ENCODE results near the gene SIRT1.

The SIRT1 gene

GRCh38 chr10:67912331-67912946, 28.0 kb downstream of the SIRT1 start:
- H3K4me2 ChIP-seq: no peak overlapping the region
- H3K36me3 ChIP-seq: peaks cover 93 to 97% (median 96%) of the 10 kb centered on the region in 11 experiments
- H3K27me3 ChIP-seq: no peaks in the 10 kb centered on the region
- H3K27ac ChIP-seq: no peak overlapping the region
- H3K9ac ChIP-seq: 0 out of 22 replicates have a peak overlapping the region, but pooled peaks of 1 of the 11 experiments have one; percentile 7
- TF ChIP-seq Cebpa-rat (IDR thresholded peaks at IDR 0.05): no peak
- H3K4me3 ChIP-seq: no peak overlapping the region
- peaks cover 8 to 72% (median 37%) of the 10 kb centered on the region in 11 experiments; a peak in 14 of 22 replicates for H4K20me1 ChIP-seq
- H3K4me1 ChIP-seq: peaks cover 0 to 6% (median 0%) of the 10 kb centered on the region in 10 experiments; a peak in 2 of 20 replicates
- H3K9me3 ChIP-seq (replicated peaks in 1 of 11): no peaks in the 10 kb centered on the region

- Histone ChIP-seq H3K4me3 (no peak overlapping the region), H3K4me1 (peaks cover 0 to 6% (median 0%) of the 10 kb centered on the region in 10 experiments; a peak in 2 of 20 replicates), H3K4me2 (no peak overlapping the region), H4K20me1 (peaks cover 8 to 85% (median 37%) of the 10 kb centered on the region in 11 experiments; a peak in 17 of 22 replicates), H3K27me3 (no peaks in the 10 kb centered on the region), H3K27ac (no peak overlapping the region), H3K9ac (no peak overlapping the region), H3K9me3 (replicated peaks in 1 of 11) (no peaks in the 10 kb centered on the region), H3K36me3 (peaks cover 85 to 95% (median 93%) of the 10 kb centered on the region in 11 experiments)
- TF ChIP-seq Cebpa-rat (IDR thresholded peaks at IDR 0.05): no peak
Observed at GRCh38 chr10:67914777-67915340, 30.4 kb downstream of the SIRT1 start.

GRCh38 chr10:67917169-67917568, 32.7 kb downstream of the SIRT1 start:
- Histone ChIP-seq H3K9me3 (replicated peaks in 1 of 11) (no peaks in the 10 kb centered on the region), H3K27me3 (no peaks in the 10 kb centered on the region), H3K4me3 (no peak overlapping the region), H3K4me2 (no peak overlapping the region), H3K9ac (no peak overlapping the region), H3K4me1 (peaks cover 0 to 1% (median 0%) of the 10 kb centered on the region in 10 experiments; a peak in 2 of 20 replicates), H3K27ac (no peak overlapping the region), H4K20me1 (peaks cover 8 to 66% (median 38%) of the 10 kb centered on the region in 11 experiments; a peak in 17 of 22 replicates), H3K36me3 (peaks cover 66 to 98% (median 85%) of the 10 kb centered on the region in 11 experiments)
- TF ChIP-seq Cebpa-rat (IDR thresholded peaks at IDR 0.05): no peak

GRCh38 chr10:67917679-67918078, 33.2 kb downstream of the SIRT1 start:
- TF ChIP-seq Cebpa-rat (IDR thresholded peaks at IDR 0.05): no peak
- H3K9ac ChIP-seq: no peak overlapping the region
- H3K4me2 ChIP-seq: no peak overlapping the region
- H4K20me1 ChIP-seq: peaks cover 8 to 63% (median 34%) of the 10 kb centered on the region in 11 experiments; a peak in 17 of 22 replicates
- H3K27ac ChIP-seq: no peak overlapping the region
- H3K9me3 ChIP-seq (replicated peaks in 1 of 11): no peaks in the 10 kb centered on the region
- no peaks in the 10 kb centered on the region for H3K27me3 ChIP-seq
- peaks cover 61 to 98% (median 83%) of the 10 kb centered on the region in 11 experiments for H3K36me3 ChIP-seq
- no peak overlapping the region for H3K4me3 ChIP-seq
- no peaks in the 10 kb centered on the region for H3K4me1 ChIP-seq

- H3K4me1 ChIP-seq: no peaks in the 10 kb centered on the region
- no peak overlapping the region for H3K4me3 ChIP-seq
- no peaks in the 10 kb centered on the region for H3K9me3 ChIP-seq (replicated peaks in 1 of 11)
- TF ChIP-seq Cebpa-rat (IDR thresholded peaks at IDR 0.05): no peak
- H3K9ac ChIP-seq: no peak overlapping the region
- peaks cover 54 to 98% (median 79%) of the 10 kb centered on the region in 11 experiments for H3K36me3 ChIP-seq
- no peaks in the 10 kb centered on the region for H3K27me3 ChIP-seq
- H3K4me2 ChIP-seq: no peak overlapping the region
- H4K20me1 ChIP-seq: peaks cover 0 to 29% (median 11%) of the 10 kb centered on the region in 11 experiments; a peak in 13 of 22 replicates
- H3K27ac ChIP-seq: no peak overlapping the region
Observed at GRCh38 chr10:67921065-67921464, 36.6 kb downstream of the SIRT1 start.

- H3K9ac ChIP-seq: no peak overlapping the region
- no peaks in the 10 kb centered on the region for H3K27me3 ChIP-seq
- no peak overlapping the region for H3K4me2 ChIP-seq
- no peak overlapping the region for H3K27ac ChIP-seq
- H3K36me3 ChIP-seq: peaks cover 49 to 100% (median 79%) of the 10 kb centered on the region in 11 experiments
- no peak overlapping the region for H3K4me3 ChIP-seq
- H3K4me1 ChIP-seq: no peaks in the 10 kb centered on the region
- no peaks in the 10 kb centered on the region for H3K9me3 ChIP-seq (replicated peaks in 1 of 11)
- peaks cover 0 to 14% (median 0%) of the 10 kb centered on the region in 11 experiments; a peak in 8 of 22 replicates for H4K20me1 ChIP-seq
- no peak for TF ChIP-seq Cebpa-rat (IDR thresholded peaks at IDR 0.05)
Observed at GRCh38 chr10:67923551-67923950, 39.1 kb downstream of the SIRT1 start.

GRCh38 chr10:67924136-67924535, 39.7 kb downstream of the SIRT1 start:
- TF ChIP-seq Cebpa-rat (IDR thresholded peaks at IDR 0.05): no peak
- no peak overlapping the region for H3K4me2 ChIP-seq

GRCh38 chr10:67925449-67926005, 41.1 kb downstream of the SIRT1 start:
- H3K4me2 ChIP-seq: no peak overlapping the region
- H3K9ac ChIP-seq: no peak overlapping the region
- no peaks in the 10 kb centered on the region for H3K27me3 ChIP-seq
- no peak for TF ChIP-seq Cebpa-rat (IDR thresholded peaks at IDR 0.05)
- H3K27ac ChIP-seq: no peak overlapping the region
- peaks cover 0 to 9% (median 0%) of the 10 kb centered on the region in 11 experiments; a peak in 3 of 22 replicates for H4K20me1 ChIP-seq
- peaks cover 48 to 100% (median 80%) of the 10 kb centered on the region in 11 experiments for H3K36me3 ChIP-seq
- H3K4me3 ChIP-seq: no peak overlapping the region
- no peaks in the 10 kb centered on the region for H3K9me3 ChIP-seq (replicated peaks in 1 of 11)
- H3K4me1 ChIP-seq: no peaks in the 10 kb centered on the region

More at GRCh38 chr10:67924136-67924535, 39.7 kb downstream of the SIRT1 start:
- Histone ChIP-seq H3K27me3 (no peaks in the 10 kb centered on the region), H3K9ac (no peak overlapping the region), H3K4me3 (no peak overlapping the region), H3K36me3 (peaks cover 44 to 100% (median 79%) of the 10 kb centered on the region in 11 experiments), H4K20me1 (peaks cover 0 to 9% (median 0%) of the 10 kb centered on the region in 11 experiments; a peak in 4 of 22 replicates), H3K27ac (no peak overlapping the region), H3K9me3 (replicated peaks in 1 of 11) (no peaks in the 10 kb centered on the region), H3K4me1 (no peaks in the 10 kb centered on the region)

GRCh38 chr10:67926951-67927350, 42.5 kb downstream of the SIRT1 start:
- H3K4me2 ChIP-seq: no peak overlapping the region
- no peak overlapping the region for H3K4me3 ChIP-seq
- H3K27ac ChIP-seq: no peak overlapping the region
- peaks cover 0 to 5% (median 0%) of the 10 kb centered on the region in 11 experiments; a peak in 2 of 22 replicates for H4K20me1 ChIP-seq
- no peak overlapping the region for H3K9ac ChIP-seq
- no peaks in the 10 kb centered on the region for H3K9me3 ChIP-seq (replicated peaks in 1 of 11)
- no peaks in the 10 kb centered on the region for H3K27me3 ChIP-seq
- H3K4me1 ChIP-seq: no peaks in the 10 kb centered on the region
- TF ChIP-seq Cebpa-rat (IDR thresholded peaks at IDR 0.05): no peak
- H3K36me3 ChIP-seq: peaks cover 62 to 100% (median 88%) of the 10 kb centered on the region in 11 experiments
